GM19238 (cell line): Measurements from ENCODE around the gene ATG2B.

Source experiments
- DNase-seq: peaks from one replicate; pipeline ENCODE4 v3.0.0; 2011; ENCODE audit warnings: low spot score; ENCODE audit not compliant: insufficient read length

ATG2B gene

GRCh38 chr14:96271421-96271762, 91.7 kb downstream of the ATG2B start:
- DNase-seq = no peak

- no peak for DNase-seq
Measured at GRCh38 chr14:96270565-96271420, 92.3 kb downstream of the ATG2B start.

DNA sequence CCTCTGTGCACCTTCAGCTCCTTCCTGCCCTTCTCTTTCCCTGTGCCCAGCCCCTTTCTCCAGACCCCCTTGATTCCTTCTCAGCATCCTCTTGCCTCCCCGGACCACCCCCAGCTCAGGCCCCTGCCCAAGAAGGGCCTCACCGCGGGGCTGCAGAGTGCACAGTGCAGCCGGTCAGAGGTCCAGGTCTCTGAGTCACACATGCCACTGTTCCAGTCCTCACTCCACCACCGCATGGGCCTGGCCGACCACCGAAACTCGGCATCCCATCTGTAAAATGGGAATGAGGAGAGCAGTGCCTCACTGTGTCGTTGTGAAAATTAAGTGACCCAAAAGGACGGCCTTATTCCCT, 93.8 kb downstream of the ATG2B start:
- no peak for DNase-seq

DNA sequence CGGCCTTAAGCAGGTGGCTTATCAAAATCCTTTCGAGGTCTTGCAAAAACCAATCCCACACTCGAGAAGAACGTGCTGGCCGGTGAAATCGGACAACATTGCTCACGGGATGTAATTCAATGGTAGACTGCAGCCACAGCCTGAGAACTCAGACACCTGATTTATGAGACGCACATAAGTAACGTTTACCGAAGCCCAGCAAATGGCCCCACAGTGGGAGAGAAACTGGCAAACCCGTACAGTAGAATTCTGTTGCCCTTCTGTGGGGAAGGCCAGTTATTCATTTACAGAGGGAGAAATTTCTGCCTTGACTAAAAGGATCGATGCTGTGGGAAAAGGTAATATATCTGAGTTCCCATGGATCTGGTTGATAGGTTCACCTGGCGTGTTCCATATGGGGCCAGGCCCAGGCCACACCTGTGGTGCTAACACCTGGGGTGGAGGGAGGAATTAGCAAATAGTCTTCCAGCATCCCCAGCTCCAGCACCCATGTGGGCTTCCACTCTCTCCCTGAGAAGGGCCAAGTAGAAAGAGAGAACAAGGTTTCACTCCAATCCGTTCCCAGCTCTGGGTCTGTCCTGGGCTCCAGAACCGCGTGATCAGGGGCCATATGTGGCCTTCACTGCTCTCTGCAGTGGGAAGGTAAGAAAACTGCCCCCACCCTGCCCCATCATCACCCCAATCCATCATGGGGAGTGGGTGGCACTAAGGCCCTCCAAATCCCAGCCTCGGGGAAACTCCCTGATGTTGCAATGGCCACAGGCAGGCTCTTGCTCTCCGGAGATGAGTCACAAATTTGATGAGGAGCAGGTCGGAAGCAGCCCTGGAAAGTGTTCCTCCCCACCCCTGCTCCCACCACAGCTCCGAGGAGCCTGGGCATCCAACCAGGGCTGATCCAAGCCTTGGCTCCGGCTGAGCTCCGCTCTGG, 94.4 kb downstream of the ATG2B start:
- no peak for DNase-seq

DNA sequence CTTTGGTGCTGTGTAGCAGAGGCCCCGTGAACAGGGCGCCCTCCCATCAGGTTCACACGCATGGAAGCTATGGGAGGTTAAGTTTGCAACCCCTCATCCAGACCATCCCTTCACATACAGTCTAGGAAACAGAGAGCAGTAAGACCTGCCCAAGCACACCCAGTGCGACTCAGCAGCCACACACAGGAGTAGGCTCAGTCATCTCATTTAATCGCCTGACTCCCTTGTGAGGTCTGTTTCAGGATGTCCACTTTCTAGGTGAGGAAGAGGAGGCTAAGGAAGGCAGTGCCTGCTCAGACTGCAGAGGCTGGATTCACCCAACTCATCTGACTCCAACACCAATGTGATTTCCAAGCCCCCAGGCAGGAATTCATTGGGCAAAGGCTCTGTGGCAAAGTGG, 95.2 kb downstream of the ATG2B start:
- DNase-seq = no peak

GRCh38 chr14:96267336-96267735, 95.8 kb downstream of the ATG2B start:
- DNase-seq = no peak

GRCh38 chr14:96265383-96266095, 97.6 kb downstream of the ATG2B start:
- no peak for DNase-seq

GRCh38 chr14:96264853-96265252, 98.3 kb downstream of the ATG2B start:
- no peak for DNase-seq

DNA sequence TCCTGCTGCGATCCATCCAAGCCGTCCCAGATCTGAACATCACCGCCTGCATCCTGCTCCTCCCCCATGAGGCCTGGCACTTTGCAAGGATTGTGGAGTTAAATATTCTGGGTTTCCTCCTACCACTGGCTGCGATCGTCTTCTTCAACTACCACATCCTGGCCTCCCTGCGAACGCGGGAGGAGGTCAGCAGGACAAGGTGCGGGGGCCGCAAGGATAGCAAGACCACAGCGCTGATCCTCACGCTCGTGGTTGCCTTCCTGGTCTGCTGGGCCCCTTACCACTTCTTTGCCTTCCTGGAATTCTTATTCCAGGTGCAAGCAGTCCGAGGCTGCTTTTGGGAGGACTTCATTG, 99.0 kb downstream of the ATG2B start:
- no peak for DNase-seq

DNA sequence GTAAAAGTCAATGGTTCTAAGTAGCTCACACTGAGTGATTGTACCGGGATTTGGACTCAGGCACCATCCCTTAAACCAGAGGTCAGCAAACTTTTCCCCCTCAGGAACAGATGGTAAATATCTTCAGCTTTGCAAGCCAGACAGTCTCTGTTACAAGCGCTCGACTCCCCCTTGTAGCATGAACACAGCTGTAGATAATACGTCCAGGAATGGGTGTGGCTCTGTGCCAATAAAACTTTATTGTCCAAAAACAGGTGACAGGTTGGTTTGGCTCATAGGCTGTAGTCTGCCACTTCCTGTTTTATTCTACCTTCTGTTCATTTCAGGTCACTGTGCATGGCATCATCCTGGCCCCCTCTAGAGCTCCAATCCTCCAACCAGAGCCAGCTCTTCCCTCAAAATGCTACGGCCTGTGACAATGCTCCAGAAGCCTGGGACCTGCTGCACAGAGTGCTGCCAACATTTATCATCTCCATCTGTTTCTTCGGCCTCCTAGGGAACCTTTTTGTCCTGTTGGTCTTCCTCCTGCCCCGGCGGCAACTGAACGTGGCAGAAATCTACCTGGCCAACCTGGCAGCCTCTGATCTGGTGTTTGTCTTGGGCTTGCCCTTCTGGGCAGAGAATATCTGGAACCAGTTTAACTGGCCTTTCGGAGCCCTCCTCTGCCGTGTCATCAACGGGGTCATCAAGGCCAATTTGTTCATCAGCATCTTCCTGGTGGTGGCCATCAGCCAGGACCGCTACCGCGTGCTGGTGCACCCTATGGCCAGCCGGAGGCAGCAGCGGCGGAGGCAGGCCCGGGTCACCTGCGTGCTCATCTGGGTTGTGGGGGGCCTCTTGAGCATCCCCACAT, 99.6 kb downstream of the ATG2B start:
- no peak for DNase-seq

DNA sequence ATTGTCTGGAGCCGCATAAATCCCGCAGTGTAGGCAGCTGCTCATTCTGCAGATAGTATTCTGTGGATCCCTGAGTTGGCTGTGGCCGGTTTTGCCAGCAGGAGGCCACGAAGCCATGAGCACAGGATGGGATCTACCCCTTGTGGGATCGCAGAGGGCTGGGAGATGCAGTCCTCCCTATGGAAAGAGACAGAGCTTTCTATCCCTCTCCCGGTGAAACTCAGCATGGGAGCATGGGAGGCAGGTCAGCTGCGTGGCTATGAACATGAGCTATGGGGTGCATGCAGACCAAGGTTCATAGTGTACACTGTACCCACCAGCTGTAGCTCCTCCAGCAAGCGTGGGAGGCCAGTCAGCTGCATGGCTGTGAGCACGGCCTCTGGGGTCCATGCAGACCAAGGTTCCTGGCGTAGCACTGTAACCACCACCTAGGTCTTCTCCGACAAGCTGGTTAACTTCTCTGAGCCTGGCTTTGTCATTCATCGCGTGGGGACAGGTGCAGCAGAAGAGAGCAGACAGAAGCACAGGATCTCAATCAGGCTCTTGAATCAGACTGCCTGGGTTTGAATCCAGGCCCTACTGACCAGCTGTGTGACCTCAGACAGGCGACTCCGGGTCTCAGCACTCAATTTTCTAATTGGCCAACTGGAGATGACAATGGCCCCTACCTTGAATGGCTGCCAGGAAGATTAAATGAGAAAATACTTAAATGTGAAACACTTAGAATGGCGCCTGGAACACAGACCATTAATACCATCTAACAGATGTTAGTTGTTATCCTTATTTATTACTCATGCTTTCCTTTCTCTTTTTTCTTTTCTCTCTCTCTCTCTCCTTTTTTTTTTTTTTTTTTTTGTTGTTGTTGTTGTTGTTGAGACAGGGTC, 101.1 kb downstream of the ATG2B start:
- no peak for DNase-seq

DNA sequence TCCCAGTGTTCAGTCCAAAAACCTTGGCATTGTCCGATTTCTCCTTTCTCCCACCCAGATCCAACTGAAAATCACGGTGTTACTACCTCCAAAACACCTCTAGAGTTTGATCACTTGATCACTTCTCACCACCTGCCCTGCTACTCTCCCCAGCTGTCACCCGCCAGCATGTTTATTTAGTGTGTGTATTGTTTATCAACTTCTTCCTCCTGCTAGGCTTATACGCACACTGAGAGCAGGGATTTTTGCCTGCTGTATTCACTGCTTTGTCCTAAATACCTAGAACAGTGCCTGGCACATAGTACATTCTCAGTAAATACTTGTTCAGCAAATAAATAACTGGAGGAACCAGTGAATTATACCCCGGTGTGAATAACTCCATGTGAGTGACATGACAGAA, 102.1 kb downstream of the ATG2B start:
- no peak for DNase-seq

- DNase-seq = no peak
Measured at GRCh38 chr14:96260341-96260821, 102.8 kb downstream of the ATG2B start.

DNA sequence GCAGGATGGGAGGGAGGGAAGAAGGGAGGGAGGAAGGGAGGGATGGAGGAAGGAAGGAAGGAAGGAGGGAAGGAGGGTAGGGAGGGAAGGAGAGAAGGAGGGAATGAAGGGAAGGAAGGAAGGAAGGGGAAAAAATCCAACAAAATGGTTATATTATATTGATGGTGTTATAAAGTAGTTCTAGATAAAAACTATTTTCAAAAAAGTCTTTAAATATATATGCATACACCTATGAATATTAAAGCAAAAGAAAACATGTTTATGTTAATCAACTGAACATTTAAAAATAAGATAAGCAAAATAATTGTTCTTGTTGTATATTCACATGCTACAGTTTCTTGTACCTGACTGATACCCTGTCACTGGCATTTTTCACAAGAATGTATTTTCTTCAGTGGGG, 105.2 kb downstream of the ATG2B start:
- DNase-seq = no peak

DNA sequence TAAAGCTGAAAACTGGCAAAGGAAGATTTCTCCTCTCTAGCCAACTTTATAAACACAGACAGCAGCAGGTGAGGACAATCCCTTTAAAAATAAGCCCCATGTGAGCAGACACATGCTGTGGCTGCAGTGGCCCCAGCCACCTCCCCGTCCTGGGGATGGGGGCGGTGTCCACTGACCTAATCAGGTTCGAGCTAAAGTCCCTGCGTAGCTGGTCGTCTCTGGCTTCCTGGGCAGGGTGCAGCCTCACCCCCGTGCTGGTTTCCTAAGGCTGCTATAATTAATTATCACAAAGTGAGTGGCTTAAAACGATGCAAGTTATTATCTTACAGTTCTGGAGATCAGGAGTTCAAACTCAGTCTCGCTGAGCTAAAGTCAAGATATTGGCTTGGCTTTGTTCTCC, 106.1 kb downstream of the ATG2B start:
- no peak for DNase-seq

GRCh38 chr14:96256407-96256806, 106.7 kb downstream of the ATG2B start:
- no peak for DNase-seq

DNA sequence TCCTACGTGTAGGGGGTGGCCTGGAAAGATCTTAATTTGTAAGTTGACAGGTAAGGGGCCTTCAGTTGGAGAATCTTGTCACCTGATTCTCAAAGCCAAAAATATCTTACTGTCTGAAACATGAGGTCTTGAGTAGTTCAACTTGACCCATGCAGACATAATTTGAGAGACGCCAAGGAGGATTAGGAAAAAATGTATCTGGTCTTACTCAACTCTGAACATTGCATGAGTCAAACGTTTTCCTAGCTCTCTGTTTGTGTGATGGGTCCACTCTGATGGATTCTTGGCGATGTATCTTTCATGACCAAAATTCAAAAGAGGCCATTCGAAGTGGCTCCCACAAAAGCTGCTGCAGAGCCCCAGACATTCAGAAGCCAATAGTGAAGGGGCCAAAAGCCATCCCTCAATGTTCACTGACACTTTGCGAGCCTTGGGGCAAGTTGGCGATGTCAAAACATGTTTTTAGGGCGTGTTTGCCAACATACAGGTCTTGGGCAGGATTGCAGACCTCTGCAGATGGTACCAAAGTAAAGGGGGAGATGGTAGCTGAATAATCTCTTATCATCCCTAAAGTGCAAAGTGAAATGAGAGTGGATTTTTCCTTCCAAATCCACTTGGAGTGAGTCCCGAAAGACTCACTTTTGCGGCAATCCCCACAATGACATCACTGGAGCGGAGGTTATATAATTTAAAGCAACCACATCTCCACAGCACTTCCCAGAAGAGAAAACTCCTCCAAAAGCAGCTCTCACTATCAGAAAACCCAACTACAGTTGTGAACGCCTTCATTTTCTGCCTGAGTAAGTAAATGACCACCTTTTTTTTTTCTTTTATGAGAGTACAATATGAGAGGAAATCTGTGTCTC, 107.4 kb downstream of the ATG2B start, which contains the start of gene BDKRB1:
Gene BDKRB1, plus strand, starts transcription at position 710 of the 866 bp plus-strand sequence. CDS start 7,473 bp downstream, outside the sequence.
- DNase-seq = no peak

- DNase-seq = no peak
Measured at GRCh38 chr14:96254687-96255086, 108.5 kb downstream of the ATG2B start.

DNA sequence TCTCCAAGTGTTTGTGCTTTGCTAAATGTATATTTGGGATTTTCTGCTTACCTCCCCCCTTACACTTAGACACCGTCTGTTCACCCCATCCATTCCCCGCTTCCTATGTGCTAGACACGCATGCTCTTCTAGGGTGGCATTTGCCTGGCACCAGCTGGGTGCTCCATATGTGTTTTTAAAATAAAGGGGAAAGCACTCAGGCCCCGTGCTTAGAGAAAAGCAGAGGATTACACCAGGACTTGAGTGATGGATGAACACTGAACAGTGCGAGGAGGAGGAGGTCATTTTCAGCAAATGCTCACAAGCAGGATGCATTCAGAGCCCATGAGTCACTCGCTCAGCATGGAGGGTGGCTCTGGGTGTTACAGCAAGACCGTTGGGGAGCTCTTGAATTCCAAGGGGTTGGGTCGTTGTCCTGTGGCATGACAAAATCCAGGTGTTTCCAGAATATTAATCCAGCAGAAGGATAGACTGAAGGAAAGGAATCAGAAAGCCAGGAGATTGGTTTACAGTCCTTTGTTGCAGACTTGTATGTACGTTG, 110.1 kb downstream of the ATG2B start:
- no peak for DNase-seq
